Peyer's patch (tissue), 4 donors: Measurements from ENCODE around the gene CCDC134. TPM values are rescaled to one million over a fixed set of nuclear protein-coding genes. Genes with fewer than 3 reads are reported as not detected.

Experiments
- DNase-seq, 3 donors: peaks; one replicate each; pipeline ENCODE4 v3.0.0-alpha.2; 2017 to 2019
- H3K27ac ChIP-seq, 4 donors: fragments of 200-600 bp; sonication (generic); one replicate each; pipeline ENCODE4 v1.5.1; 2016 to 2019
- H3K27me3 ChIP-seq, 2 donors: fragments of 200-600 bp; sonication (generic); one replicate each; pipeline ENCODE4 v1.5.1; 2019
- H3K36me3 ChIP-seq, 3 donors: fragments of 200-600 bp; sonication (generic); one replicate each; pipeline ENCODE4 v1.5.1; 2016 to 2019
- H3K4me1 ChIP-seq, 4 donors: fragments of 200-600 bp; sonication (generic); one replicate each; pipeline ENCODE4 v1.5.1; 2016 to 2019
- H3K4me3 ChIP-seq, 4 donors: fragments of 200-600 bp; sonication (generic); 1 replicate in 3 of 4; 2 replicates in 1 of 4; pipeline ENCODE4 v1.5.1; 2016 to 2019; ENCODE audit warnings: mild to moderate bottlenecking in 1 of 4
- H3K9me3 ChIP-seq, 4 donors: fragments of 200-600 bp; sonication (generic); one replicate each; pipeline ENCODE4 v1.5.1; 2016 to 2019; ENCODE audit warnings: mild to moderate bottlenecking in 1 of 4
- POLR2A ChIP-seq, 2 donors: fragments of 450-650 bp; IDR thresholded peaks; one replicate each; pipeline ENCODE4 v1.5.1; 2017; ENCODE audit warnings: antibody characterized with exemption in 2 of 2, mild to moderate bottlenecking in 2 of 2, moderate library complexity in 2 of 2
- total RNA-seq, 4 donors: library from RNA; depleted of rRNA; stranded (reverse); fragments of >200 nt; gene quantifications; one replicate each; pipeline ENCODE4 v1.1.0, GENCODE V29; 2016
- TF ChIP-seq, protein P1 (sequence below), 6 experiments: fragments of 450-650 bp in 4 of 6; fragments of 200-600 bp in 2 of 6; sonication (generic) in 1 of 6; IDR thresholded peaks; one replicate each; pipeline ENCODE4 v1.5.1; 2017 to 2019; ENCODE audit warnings: antibody characterized with exemption in 6 of 6, mild to moderate bottlenecking in 3 of 6, moderate library complexity in 1 of 6

CCDC134 gene
- total RNA-seq, 4 donors from 2014 or later, result 8.1 to 20.6 (median 10.2) TPM

DNA sequence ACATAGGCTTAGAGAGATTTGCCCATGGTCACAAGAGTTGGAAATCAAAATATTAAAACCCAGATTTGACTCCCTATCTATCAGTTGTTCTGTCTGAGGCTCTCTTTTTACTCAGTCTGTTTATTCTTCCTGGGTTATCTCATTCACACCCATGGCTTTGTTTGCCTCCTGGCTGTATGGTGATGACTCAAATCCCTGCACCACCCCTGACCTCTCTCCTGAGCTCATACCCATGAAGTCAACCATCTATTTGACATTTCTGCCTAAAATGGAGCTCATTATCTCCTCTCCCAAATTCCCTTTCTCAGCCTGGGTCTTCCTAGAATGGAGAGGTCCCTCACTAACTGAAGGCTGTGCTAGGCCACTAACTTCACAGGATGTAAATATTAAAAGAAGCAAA is 27.8 kb upstream of the CCDC134 start:
- TF ChIP-seq, protein P1, sequence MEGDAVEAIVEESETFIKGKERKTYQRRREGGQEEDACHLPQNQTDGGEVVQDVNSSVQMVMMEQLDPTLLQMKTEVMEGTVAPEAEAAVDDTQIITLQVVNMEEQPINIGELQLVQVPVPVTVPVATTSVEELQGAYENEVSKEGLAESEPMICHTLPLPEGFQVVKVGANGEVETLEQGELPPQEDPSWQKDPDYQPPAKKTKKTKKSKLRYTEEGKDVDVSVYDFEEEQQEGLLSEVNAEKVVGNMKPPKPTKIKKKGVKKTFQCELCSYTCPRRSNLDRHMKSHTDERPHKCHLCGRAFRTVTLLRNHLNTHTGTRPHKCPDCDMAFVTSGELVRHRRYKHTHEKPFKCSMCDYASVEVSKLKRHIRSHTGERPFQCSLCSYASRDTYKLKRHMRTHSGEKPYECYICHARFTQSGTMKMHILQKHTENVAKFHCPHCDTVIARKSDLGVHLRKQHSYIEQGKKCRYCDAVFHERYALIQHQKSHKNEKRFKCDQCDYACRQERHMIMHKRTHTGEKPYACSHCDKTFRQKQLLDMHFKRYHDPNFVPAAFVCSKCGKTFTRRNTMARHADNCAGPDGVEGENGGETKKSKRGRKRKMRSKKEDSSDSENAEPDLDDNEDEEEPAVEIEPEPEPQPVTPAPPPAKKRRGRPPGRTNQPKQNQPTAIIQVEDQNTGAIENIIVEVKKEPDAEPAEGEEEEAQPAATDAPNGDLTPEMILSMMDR (IDR thresholded peaks at IDR 0.05), result no peak
- TF ChIP-seq POLR2A (IDR thresholded peaks at IDR 0.05), result no peak
- Histone ChIP-seq H3K9me3 (no peaks in the 10 kb centered on the region), H3K27ac (no peak overlapping the region), H3K36me3 (no peaks in the 10 kb centered on the region), H3K4me3 (no peak overlapping the region), H3K4me1 (no peaks in the 10 kb centered on the region), H3K27me3 (no peaks in the 10 kb centered on the region)
- DNase-seq, result no peak

DNA sequence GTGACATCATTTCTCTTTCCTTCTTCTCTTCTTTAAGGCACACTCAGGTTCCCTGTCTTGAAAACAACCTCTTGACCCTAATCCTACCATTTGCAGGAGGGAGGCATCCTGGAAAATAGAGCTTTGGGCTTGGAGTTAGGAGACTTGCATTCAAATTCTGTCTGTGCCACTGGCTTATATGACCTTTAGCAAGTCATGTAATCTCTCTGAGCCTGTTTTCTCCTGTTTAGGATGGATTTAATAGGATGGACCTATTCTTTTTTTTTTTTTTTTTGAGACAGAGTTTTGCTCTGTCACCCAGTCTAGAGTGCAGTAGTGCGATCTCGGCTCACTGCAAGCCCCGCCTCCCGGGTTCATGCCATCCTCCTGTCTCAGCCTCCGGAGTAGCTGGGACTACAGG is 25.1 kb upstream of the CCDC134 start:
- no peak for DNase-seq
- Histone ChIP-seq H3K27me3 (no peaks in the 10 kb centered on the region), H3K4me3 (no peak overlapping the region), H3K4me1 (no peaks in the 10 kb centered on the region), H3K9me3 (no peaks in the 10 kb centered on the region), H3K27ac (no peak overlapping the region), H3K36me3 (no peaks in the 10 kb centered on the region)
- TF ChIP-seq POLR2A (IDR thresholded peaks at IDR 0.05), result no peak
- TF ChIP-seq, protein P1 (IDR thresholded peaks at IDR 0.05), result no peak

DNA sequence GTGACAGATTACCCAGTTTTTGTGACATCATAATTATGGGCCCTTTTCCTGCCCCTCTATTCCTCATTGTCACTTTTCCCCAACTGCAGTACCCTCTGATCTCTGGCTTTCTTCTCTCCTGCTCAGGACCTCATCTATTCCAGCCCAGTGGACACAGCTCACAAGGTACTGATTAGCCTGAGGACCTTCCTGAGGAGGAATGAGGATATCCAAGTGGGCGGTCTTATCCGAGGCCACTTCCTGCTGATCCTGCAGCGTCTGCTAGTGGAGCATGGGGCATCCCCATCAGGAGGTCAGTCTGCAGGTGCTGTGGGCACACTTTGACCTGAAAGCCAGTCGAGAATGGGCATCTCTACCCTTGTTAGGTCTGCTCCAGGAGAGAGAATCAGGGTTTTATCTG is 24.5 kb upstream of the CCDC134 start:
- TF ChIP-seq POLR2A (IDR thresholded peaks at IDR 0.05), result no peak
- TF ChIP-seq, protein P1 (IDR thresholded peaks at IDR 0.05), result no peak
- Histone ChIP-seq H3K4me1 (peaks cover 0 to 5% (median 0%) of the 10 kb centered on the region in 4 donors), H3K36me3 (no peaks in the 10 kb centered on the region), H3K27me3 (no peaks in the 10 kb centered on the region), H3K9me3 (no peaks in the 10 kb centered on the region), H3K4me3 (no peak overlapping the region), H3K27ac (no peak overlapping the region)
- no peak for DNase-seq

DNA sequence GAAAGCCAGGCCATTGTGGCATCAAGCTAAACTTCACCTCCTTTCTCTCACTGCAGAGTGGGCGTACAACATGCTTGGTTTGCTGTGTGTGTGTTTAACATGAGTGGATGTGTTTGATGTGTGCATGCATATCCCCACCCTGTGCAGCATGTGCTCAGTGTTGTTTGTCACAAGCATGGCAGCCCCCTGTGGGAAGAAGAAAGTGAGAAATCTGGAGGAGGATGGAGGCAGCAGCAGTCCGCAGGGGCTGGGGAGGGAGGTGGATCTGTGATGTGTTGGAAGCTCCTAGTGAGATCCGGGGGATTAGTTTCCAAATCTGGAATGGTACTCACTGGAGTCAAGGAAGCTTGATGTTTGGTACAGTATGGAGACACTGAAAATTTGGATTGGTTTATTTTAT is 24.1 kb upstream of the CCDC134 start:
- H3K27me3 ChIP-seq, result no peaks in the 10 kb centered on the region
- no peak overlapping the region for H3K4me3 ChIP-seq
- no peak overlapping the region for H3K27ac ChIP-seq
- TF ChIP-seq POLR2A (IDR thresholded peaks at IDR 0.05), result no peak
- TF ChIP-seq, protein P1 (IDR thresholded peaks at IDR 0.05), result no peak
- H3K36me3 ChIP-seq, result no peaks in the 10 kb centered on the region
- no peaks in the 10 kb centered on the region for H3K9me3 ChIP-seq
- peaks cover 0 to 5% (median 0%) of the 10 kb centered on the region in 4 donors for H3K4me1 ChIP-seq
- no peak for DNase-seq

DNA sequence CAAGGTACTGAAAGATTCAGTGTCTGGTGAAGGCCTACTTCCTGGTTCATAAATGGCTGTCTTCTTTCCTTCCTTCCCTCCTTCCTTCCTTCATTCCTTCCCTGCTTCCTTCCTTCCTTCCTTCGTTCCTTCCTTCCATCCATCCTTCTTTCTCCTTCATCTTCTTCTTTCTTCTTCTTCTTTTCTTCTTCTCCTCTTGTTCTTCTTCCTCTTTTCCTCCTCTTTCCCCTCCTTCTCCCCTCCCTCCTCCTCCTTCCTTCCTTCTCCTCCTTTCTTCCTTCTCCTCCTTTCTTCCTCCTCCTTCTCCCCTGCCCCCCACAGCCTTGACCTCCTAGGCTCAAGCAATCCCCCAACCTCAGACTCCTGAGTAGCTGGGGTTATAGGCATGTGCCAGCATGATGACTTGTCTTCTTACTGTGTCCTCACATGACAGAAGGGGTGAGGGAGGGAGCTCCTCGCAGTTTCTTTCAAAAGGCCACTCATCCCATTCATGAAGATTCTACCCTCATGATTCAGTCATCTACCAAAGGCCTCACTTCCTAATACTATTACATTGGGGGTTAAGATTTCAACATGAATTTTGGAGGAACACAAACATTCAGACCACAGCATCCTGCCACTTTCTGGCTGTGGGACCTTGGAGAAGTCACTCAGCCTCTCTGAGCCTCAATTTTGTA is 22.6 kb upstream of the CCDC134 start:
- TF ChIP-seq POLR2A (IDR thresholded peaks at IDR 0.05), result no peak
- TF ChIP-seq, protein P1 (IDR thresholded peaks at IDR 0.05), result no peak
- H3K27ac ChIP-seq, result no peak overlapping the region
- H3K4me3 ChIP-seq, result no peak overlapping the region
- no peak for DNase-seq
- no peaks in the 10 kb centered on the region for H3K36me3 ChIP-seq
- peaks cover 0 to 9% (median 3%) of the 10 kb centered on the region in 4 donors for H3K4me1 ChIP-seq
- no peaks in the 10 kb centered on the region for H3K27me3 ChIP-seq
- H3K9me3 ChIP-seq, result no peaks in the 10 kb centered on the region
